Caco-2 (cell line): ENCODE measurements around the gene HNRNPCL4. TPM values are rescaled to one million over a fixed set of nuclear protein-coding genes. Genes with fewer than 3 reads are reported as not detected.

ENCODE experiments used
- total RNA-seq: library from RNA; stranded (reverse); gene quantifications from 2 replicates; pipeline ENCODE4 v1.2.3, GENCODE V29; 2022

The HNRNPCL4 gene
- total RNA-seq, 1 experiment from 2014 or later = not detected

Other genes starting within 250 kb of the HNRNPCL4 start
- gene PRAMEF7, start 249.0 kb downstream of the HNRNPCL4 start, total RNA-seq = not detected in 2 replicates
- gene PRAMEF6, start 218.1 kb downstream of the HNRNPCL4 start, total RNA-seq = not detected in 2 replicates
- gene PRAMEF27, start 109.1 kb downstream of the HNRNPCL4 start, total RNA-seq = not detected in 2 replicates
- gene HNRNPCL3, start 104.9 kb downstream of the HNRNPCL4 start, total RNA-seq = not detected in 2 replicates
- not detected in 2 replicates for gene PRAMEF25, start 94.9 kb downstream of the HNRNPCL4 start, total RNA-seq
- gene HNRNPCL2, start 48.8 kb downstream of the HNRNPCL4 start, total RNA-seq = not detected in 2 replicates
- not detected in 2 replicates for gene PRAMEF26, start 9.6 kb downstream of the HNRNPCL4 start, total RNA-seq
- gene PRAMEF9, start 6.2 kb upstream of the HNRNPCL4 start, total RNA-seq = not detected in 2 replicates
- not detected in 2 replicates for gene PRAMEF13, start 35.8 kb upstream of the HNRNPCL4 start, total RNA-seq
- not detected in 2 replicates for gene PRAMEF18, start 60.5 kb upstream of the HNRNPCL4 start, total RNA-seq
- not detected in 2 replicates for gene PRAMEF5, start 88.6 kb upstream of the HNRNPCL4 start, total RNA-seq
- not detected in 2 replicates for gene PRAMEF8, start 119.5 kb upstream of the HNRNPCL4 start, total RNA-seq
- gene PRAMEF33, start 137.9 kb upstream of the HNRNPCL4 start, total RNA-seq = 0.23 and 0.49 TPM in 2 replicates
- gene PRAMEF15, start 149.9 kb upstream of the HNRNPCL4 start, total RNA-seq = not detected in 2 replicates
- not detected in 2 replicates for gene PRAMEF14, start 181.5 kb upstream of the HNRNPCL4 start, total RNA-seq
- not detected in 2 replicates for gene PRAMEF19, start 206.3 kb upstream of the HNRNPCL4 start, total RNA-seq
- not detected in 2 replicates for gene PRAMEF17, start 224.0 kb upstream of the HNRNPCL4 start, total RNA-seq
- gene PRAMEF20, start 244.8 kb upstream of the HNRNPCL4 start, total RNA-seq = not detected in 2 replicates